Body of pancreas (tissue), 4 donors: ENCODE results near the gene UBE2I.
A peak's percentile ranks its signal among the peaks of the same experiment; 100 is the strongest.

Experiments used
- POLR2A ChIP-seq, 3 donors: fragments of 450-650 bp; IDR thresholded peaks; one replicate each; pipeline ENCODE4 v1.6.1; 2016; ENCODE audit warnings: antibody characterized with exemption in 3 of 3, mild to moderate bottlenecking in 2 of 3
- TF ChIP-seq, protein P1 (sequence below), 7 experiments: fragments of 450-650 bp in 4 of 7; fragments of 200-600 bp in 3 of 7; sonication (generic) in 3 of 7; IDR thresholded peaks; one replicate each; pipeline ENCODE4 v1.5.1; 2016 to 2019; ENCODE audit warnings: antibody characterized with exemption in 7 of 7

DNA sequence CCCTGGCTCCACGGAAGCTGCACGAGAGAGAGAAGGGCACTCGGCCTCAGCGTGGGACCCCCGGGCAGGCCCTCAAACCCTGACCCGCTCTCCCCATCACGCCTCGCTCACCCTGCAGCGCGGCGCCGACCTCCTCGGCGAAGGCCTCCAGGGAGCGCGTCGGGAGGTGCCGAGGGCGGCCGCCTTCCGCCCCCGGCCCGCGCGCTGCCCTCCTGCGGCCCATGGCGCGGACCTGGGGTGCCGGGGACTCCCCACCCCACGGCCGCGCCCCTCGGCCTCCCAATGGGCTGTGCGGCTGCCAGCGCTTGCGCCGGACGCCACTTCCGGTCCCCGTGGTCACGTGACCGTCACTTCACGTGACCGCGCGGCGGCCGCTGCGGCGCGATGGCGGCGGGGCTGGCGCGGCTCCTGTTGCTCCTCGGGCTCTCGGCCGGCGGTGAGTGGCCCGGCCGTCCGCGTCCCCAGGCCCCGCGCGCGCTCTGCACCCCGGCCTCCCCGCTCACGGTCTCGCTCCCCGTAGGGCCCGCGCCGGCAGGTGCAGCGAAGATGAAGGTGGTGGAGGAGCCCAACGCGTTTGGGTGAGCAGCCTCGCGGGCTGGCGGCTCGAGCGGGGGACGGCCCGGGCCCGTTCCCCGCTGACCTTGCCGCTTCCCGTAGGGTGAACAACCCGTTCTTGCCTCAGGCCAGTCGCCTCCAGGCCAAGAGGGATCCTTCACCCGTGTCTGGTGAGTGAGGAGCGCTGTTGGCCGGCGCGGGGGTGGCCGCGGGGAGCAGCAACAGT is 42.3 kb downstream of the UBE2I start, which contains the start of the genes GNPTG and TSR3:
- TF ChIP-seq POLR2A (IDR thresholded peaks at IDR 0.05) = peak; percentile 31 to 48 (median 46)
- TF ChIP-seq, protein P1, sequence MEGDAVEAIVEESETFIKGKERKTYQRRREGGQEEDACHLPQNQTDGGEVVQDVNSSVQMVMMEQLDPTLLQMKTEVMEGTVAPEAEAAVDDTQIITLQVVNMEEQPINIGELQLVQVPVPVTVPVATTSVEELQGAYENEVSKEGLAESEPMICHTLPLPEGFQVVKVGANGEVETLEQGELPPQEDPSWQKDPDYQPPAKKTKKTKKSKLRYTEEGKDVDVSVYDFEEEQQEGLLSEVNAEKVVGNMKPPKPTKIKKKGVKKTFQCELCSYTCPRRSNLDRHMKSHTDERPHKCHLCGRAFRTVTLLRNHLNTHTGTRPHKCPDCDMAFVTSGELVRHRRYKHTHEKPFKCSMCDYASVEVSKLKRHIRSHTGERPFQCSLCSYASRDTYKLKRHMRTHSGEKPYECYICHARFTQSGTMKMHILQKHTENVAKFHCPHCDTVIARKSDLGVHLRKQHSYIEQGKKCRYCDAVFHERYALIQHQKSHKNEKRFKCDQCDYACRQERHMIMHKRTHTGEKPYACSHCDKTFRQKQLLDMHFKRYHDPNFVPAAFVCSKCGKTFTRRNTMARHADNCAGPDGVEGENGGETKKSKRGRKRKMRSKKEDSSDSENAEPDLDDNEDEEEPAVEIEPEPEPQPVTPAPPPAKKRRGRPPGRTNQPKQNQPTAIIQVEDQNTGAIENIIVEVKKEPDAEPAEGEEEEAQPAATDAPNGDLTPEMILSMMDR (IDR thresholded peaks at IDR 0.05) = peak in 1 of 7 experiments; percentile 24
